Epithelial cell of proximal tubule (primary cell): ENCODE data around the gene MPIG6B. TPM values are rescaled to one million over a fixed set of nuclear protein-coding genes. Genes with fewer than 3 reads are reported as not detected.

ENCODE experiments used
- DNase-seq: peaks from one replicate; pipeline ENCODE4 v3.0.0-alpha.2; 2011; ENCODE audit warnings: low read depth
- H3K4me3 ChIP-seq: 2 replicates; pipeline ENCODE4 v1.5.1; 2011; ENCODE audit warnings: low read depth, mild to moderate bottlenecking, low read length
- CTCF ChIP-seq: conservative IDR thresholded peaks from 2 replicates; pipeline ENCODE4 v1.5.1; 2012; ENCODE audit warnings: low read depth, mild to moderate bottlenecking, low read length
- total RNA-seq: library from RNA; depleted of rRNA; stranded (reverse); fragments of >200 nt; gene quantifications from 2 replicates; pipeline ENCODE4 v1.2.3, GENCODE V29; 2015

MPIG6B gene
- total RNA-seq, 1 donor from 2014 or later, result not detected

- no peak overlapping the region for H3K4me3 ChIP-seq
- DNase-seq, result no peak
- TF ChIP-seq CTCF, result no peak
Measured at GRCh38 chr6:31762878-31763618, 39.9 kb downstream of the MPIG6B start.

GRCh38 chr6:31763619-31763940 is 40.4 kb downstream of the MPIG6B start:
- DNase-seq, result no peak
- TF ChIP-seq CTCF, result no peak
- no peak overlapping the region for H3K4me3 ChIP-seq

GRCh38 chr6:31764198-31764597 is 41.0 kb downstream of the MPIG6B start:
- no peak for DNase-seq
- TF ChIP-seq CTCF, result no peak
- no peak overlapping the region for H3K4me3 ChIP-seq

- DNase-seq, result no peak
- H3K4me3 ChIP-seq, result no peak overlapping the region
- no peak for TF ChIP-seq CTCF
Measured at GRCh38 chr6:31765559-31765909, 42.4 kb downstream of the MPIG6B start.

- TF ChIP-seq CTCF, result no peak
- H3K4me3 ChIP-seq, result peak overlapping the region; percentile 27
- no peak for DNase-seq
Measured at GRCh38 chr6:31765910-31766794, 43.0 kb downstream of the MPIG6B start.

GRCh38 chr6:31767096-31767645 is 44.0 kb downstream of the MPIG6B start:
- no peak overlapping the region for H3K4me3 ChIP-seq
- DNase-seq, result no peak
- no peak for TF ChIP-seq CTCF
